Muscle of leg (tissue), 11 donors: ENCODE data around the gene TRIO. TPM values are rescaled to one million over a fixed set of nuclear protein-coding genes. Genes with fewer than 3 reads are reported as not detected.

Source experiments
- DNase-seq: peaks from one replicate; pipeline ENCODE4 v3.0.0; 2013
- H3K27ac ChIP-seq: one replicate; pipeline ENCODE4 v1.5.1; 2013; ENCODE audit warnings: mild to moderate bottlenecking, low read length, control low read depth
- H3K27me3 ChIP-seq: one replicate; pipeline ENCODE4 v1.6.1; 2013; ENCODE audit warnings: low read length; ENCODE audit not compliant: control insufficient read depth, insufficient read depth
- H3K36me3 ChIP-seq: one replicate; pipeline ENCODE4 v1.6.1; 2013; ENCODE audit warnings: low read length; ENCODE audit not compliant: control insufficient read depth, insufficient read depth
- H3K4me1 ChIP-seq: one replicate; pipeline ENCODE4 v1.6.1; 2013; ENCODE audit warnings: low read length; ENCODE audit not compliant: control insufficient read depth, insufficient read depth
- H3K4me3 ChIP-seq: one replicate; pipeline ENCODE4 v1.5.1; 2013; ENCODE audit warnings: low read length, control low read depth
- H3K9me3 ChIP-seq: replicated peaks from 2 replicates; pipeline ENCODE4 v1.6.1; 2013; ENCODE audit warnings: low read depth, low read length; ENCODE audit not compliant: control insufficient read depth
- WGBS: methylation state at CpG from one replicate; pipeline ENCODE4 v1.1.5; 2013; ENCODE audit warnings: missing lambda C conversion rate; ENCODE audit not compliant: insufficient coverage; 5-methylcytosine and 5-hydroxymethylcytosine counted together
- polyA plus RNA-seq, 8 donors: library from polyadenylated mRNA; unstranded; fragments of 120-200 nt; gene quantifications; one replicate each; pipeline versions ENCODE4 v1.2.1 to v1.2.3, GENCODE V29; 2013; ENCODE audit warnings: inconsistent platforms in 1 of 8, low replicate concordance in 1 of 8; ENCODE audit not compliant: insufficient read length in 8 of 8, insufficient read depth in 1 of 8
- total RNA-seq: library from RNA; stranded (reverse); fragments of 120-200 nt; gene quantifications from one replicate; pipeline ENCODE4 v1.2.4, GENCODE V29; 2013

The TRIO gene
- total and polyA plus RNA-seq, 9 donors, result 124 to 219 (median 168) TPM

DNA sequence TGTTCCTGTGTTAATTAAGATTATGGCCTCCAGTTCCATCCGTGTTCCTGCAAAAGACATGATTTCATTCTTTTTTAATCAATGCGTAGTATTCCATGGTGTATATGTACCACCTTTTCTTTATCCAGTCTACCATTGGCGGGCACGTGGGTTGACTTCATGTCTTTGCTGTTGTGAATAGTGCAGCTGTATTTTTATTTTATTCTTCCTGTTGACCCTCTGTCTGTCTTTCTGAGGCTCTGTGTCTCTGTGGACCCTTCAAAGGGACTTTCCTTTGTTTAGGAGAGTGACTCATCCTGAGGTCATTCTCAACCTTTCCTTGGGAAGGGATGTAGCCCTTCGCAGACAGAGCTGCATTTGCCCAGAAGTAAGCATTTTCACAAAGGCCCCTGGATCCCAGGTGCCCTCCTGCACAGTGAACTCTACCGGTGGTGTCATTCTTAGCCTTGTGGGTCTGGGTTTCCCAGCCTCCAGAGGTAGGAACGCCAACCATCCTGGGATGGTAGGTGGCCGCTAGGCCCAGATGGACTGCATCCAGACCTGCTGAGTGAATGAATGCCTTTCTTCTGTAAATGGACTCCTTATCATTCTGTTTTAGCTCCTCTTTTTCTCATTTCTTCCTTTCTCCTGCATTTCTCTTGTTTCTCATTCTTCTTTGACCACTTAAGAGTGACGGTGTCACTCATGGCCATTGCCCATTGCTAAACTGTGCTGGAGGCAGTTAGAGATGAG lies 22.4 kb downstream of the TRIO start:
- H3K9me3 ChIP-seq, result peaks cover 7% of the 10 kb centered on the region
- WGBS, result 90% methylated on average over 2 of the region's 9 CpGs
- peaks cover 20% of the 10 kb centered on the region for H3K4me1 ChIP-seq
- no peaks in the 10 kb centered on the region for H3K36me3 ChIP-seq
- no peak overlapping the region for H3K4me3 ChIP-seq
- H3K27me3 ChIP-seq, result no peaks in the 10 kb centered on the region
- no peak overlapping the region for H3K27ac ChIP-seq
- no peak for DNase-seq

DNA sequence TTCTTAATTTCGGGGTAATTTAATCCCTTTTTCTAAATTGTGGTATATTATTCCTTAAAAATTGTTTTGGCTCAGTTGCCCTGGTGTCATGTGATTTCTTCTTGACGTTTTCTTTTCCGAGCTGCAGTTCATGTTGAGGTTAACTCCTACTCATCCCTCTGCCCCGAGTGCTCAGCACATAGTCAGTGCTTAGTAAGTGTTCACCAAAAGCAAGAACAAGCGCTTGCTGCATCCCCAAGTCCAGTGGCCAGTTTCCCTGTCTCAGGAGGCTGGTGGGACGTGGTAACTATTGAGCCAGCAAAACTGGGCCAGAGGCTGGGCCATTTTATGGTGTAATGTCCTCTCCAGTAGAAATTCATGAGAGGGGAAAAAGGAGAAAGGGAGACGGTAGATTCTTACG lies 23.3 kb downstream of the TRIO start:
- WGBS, result 95% methylated on average over 3 of the region's 8 CpGs
- peaks cover 15% of the 10 kb centered on the region for H3K4me1 ChIP-seq

DNA sequence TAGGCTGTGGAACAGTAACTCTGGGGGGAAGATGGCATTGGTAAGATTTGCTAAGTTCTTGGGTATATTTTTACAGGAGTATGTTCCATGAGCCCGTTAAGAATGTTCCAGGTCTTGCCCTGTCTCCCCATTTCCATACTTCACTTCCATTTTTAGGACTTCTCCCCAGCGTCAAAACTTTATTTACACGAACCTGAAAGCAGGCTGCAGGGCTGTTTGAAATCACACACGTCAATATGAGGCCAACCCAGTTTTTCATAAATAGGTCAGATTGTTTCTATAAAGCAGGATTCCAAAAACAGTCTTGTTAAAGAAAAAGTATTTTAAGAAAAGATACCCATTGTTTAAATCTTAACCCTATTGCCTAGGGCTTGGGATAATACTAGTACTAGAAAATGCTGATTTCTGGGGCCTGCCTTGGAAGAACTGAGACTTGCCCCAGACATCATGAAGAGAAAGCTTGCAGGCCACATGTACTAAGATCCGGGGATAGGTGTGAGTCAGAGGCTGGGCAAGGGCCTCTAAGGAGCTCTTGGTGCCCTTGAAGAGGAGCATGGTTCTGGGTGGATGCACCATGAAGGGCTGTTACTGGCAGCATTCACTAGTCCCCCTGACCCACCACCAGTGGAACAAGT lies 24.2 kb downstream of the TRIO start:
- Histone ChIP-seq H3K9me3 (peaks cover 7% of the 10 kb centered on the region), H3K27me3 (no peaks in the 10 kb centered on the region), H3K27ac (no peak overlapping the region), H3K4me3 (no peak overlapping the region), H3K36me3 (no peaks in the 10 kb centered on the region), H3K4me1 (peaks cover 8% of the 10 kb centered on the region)
- DNase-seq, result no peak
- WGBS, result no CpG with 5 or more reads among the region's 5 CpGs

More for the DNA sequence above, 23.3 kb downstream of the TRIO start:
- DNase-seq, result no peak
- peaks cover 7% of the 10 kb centered on the region for H3K9me3 ChIP-seq
- H3K36me3 ChIP-seq, result no peaks in the 10 kb centered on the region
- H3K27me3 ChIP-seq, result no peaks in the 10 kb centered on the region
- no peak overlapping the region for H3K27ac ChIP-seq
- no peak overlapping the region for H3K4me3 ChIP-seq

DNA sequence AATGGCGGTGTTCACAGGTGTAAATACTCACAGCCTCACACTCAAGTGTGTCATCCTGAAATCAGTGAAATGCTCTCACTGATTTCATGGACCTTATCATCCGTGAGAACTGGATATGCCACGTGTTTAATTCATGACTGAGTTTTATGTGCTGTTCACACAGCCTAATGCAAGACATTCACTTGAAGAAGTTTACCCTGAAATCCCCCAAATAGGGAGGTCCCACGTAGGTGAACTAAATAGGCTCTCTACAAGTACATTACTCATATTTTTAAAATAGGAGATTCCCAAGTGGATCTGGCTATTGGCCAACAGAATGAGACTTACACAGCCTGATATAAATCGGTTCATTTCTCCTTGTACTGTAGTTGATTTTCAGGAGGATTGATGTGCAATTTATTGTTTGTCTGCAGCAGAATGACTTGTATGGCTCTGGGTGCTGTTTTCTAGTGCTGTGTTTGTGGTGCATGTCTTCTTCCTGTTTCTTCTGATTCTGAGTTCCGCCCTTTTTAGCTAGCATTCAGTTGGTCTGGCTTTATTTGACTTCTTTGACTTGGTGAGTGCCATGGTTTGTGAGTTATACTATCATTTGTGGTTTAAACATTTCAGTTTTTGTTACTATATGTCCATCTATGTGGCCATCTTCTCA lies 25.1 kb downstream of the TRIO start:
- no peaks in the 10 kb centered on the region for H3K36me3 ChIP-seq
- no peak overlapping the region for H3K27ac ChIP-seq
- WGBS, result 60% methylated on average over 2 of the region's 6 CpGs
- H3K27me3 ChIP-seq, result no peaks in the 10 kb centered on the region
- no peak for DNase-seq
- peaks cover 8% of the 10 kb centered on the region for H3K4me1 ChIP-seq
- no peak overlapping the region for H3K4me3 ChIP-seq
- H3K9me3 ChIP-seq, result peaks cover 7% of the 10 kb centered on the region

DNA sequence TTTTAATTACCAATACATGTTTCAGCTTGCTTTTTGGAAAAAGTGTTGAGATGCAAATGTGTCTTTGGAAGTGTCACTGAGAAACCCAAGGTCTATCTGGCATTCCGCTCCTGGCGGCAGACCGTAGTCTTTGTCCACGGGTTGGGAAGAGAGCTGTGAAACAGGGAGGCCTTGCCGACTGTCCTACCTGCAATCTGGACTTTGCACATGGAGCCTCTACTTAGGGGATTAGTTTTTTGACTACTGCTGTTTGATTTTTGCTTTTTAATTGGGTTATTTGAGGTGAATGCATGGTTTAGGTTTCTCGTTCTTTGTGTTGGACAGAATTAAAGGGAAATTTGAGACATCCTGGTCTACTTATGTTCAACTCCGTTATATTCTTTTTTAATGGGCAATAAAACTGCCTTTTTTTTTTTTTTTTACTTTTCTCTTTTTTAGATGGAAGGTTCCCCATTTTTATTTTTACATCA lies 25.7 kb downstream of the TRIO start:
- peaks cover 9% of the 10 kb centered on the region for H3K4me1 ChIP-seq

DNA sequence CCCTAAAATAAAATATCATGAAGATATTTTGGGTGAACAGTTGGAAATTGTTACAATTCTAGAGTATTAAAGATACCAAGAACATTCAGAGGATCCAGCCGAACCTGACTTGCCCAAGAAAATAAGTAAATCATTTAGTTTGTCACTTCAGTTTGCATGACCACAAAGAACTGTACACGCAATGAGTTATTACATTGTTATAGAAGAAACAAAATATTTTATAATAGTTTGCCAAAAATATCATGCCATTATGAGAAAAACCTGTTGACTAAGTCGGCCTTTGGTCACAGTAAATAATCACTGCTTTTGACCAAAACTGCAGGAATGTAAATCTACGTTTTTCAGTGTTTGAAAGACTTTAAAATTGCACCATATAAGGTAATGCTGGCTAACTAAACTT lies 27.9 kb downstream of the TRIO start:
- Histone ChIP-seq H3K36me3 (no peaks in the 10 kb centered on the region), H3K4me1 (peaks cover 12% of the 10 kb centered on the region), H3K4me3 (no peak overlapping the region), H3K27ac (no peak overlapping the region), H3K27me3 (no peaks in the 10 kb centered on the region), H3K9me3 (no peaks in the 10 kb centered on the region)
- no peak for DNase-seq
- WGBS, result no CpG with 5 or more reads among the region's 4 CpGs

More for the DNA sequence above, 25.7 kb downstream of the TRIO start:
- WGBS, result 87% methylated on average over 5 of the region's 7 CpGs
- Histone ChIP-seq H3K36me3 (no peaks in the 10 kb centered on the region), H3K9me3 (peaks cover 5% of the 10 kb centered on the region), H3K4me3 (no peak overlapping the region), H3K27ac (no peak overlapping the region), H3K27me3 (no peaks in the 10 kb centered on the region)
- no peak for DNase-seq

DNA sequence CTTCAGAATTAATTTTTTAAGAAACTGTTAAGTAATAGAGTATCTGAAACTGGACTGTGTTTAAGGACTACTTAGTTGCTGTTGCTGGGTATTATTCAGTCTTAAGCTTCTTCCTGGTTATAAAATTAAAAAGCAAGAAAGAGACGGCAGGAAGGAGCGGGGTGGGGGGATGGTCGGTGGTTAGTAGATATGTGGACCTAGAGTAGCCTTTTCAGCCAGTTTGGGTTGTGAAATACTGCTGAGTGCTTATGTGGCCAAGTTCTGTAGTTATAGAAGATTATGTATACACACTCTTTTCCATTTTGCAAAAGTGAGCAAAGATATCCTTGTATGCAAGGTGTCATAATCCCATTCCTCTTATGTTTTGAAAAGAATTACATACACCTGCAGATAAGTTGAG lies 28.5 kb downstream of the TRIO start:
- H3K4me1 ChIP-seq, result peaks cover 10% of the 10 kb centered on the region
- H3K27me3 ChIP-seq, result no peaks in the 10 kb centered on the region
- no peaks in the 10 kb centered on the region for H3K9me3 ChIP-seq
- WGBS, result no CpG with 5 or more reads among the region's 3 CpGs
- H3K4me3 ChIP-seq, result no peak overlapping the region
- DNase-seq, result no peak
- no peaks in the 10 kb centered on the region for H3K36me3 ChIP-seq
- no peak overlapping the region for H3K27ac ChIP-seq

DNA sequence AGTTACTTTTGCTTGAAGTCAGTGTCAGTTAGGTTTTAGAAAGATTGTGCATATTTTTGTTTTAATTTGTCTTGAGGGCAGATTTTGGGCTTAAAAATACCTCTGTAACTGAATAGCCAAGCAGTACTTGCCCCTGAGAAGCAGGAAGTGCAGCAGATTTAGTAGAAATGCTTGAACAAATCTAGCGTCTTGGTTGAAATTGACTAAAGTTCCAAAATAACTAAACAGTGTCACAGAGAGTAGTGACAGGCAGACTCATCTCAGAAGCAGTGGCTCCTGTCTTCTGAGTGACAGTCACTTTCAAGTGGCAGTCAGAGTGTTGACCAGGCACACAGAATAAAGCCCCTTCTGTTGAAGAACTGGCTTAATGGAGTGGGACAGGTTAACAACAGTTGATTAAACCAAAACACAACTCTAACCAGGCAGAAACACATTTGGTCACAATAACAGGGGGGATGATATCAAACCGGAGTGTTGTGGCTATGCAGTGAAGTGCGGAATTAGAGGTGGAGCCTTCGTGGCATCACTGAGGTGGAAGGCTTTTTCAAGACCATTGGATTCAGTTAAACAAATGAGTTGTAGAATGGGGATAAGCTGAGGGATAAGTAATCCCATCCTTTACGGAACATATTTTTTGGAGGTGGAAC lies 29.1 kb downstream of the TRIO start:
- no peak overlapping the region for H3K27ac ChIP-seq

DNA sequence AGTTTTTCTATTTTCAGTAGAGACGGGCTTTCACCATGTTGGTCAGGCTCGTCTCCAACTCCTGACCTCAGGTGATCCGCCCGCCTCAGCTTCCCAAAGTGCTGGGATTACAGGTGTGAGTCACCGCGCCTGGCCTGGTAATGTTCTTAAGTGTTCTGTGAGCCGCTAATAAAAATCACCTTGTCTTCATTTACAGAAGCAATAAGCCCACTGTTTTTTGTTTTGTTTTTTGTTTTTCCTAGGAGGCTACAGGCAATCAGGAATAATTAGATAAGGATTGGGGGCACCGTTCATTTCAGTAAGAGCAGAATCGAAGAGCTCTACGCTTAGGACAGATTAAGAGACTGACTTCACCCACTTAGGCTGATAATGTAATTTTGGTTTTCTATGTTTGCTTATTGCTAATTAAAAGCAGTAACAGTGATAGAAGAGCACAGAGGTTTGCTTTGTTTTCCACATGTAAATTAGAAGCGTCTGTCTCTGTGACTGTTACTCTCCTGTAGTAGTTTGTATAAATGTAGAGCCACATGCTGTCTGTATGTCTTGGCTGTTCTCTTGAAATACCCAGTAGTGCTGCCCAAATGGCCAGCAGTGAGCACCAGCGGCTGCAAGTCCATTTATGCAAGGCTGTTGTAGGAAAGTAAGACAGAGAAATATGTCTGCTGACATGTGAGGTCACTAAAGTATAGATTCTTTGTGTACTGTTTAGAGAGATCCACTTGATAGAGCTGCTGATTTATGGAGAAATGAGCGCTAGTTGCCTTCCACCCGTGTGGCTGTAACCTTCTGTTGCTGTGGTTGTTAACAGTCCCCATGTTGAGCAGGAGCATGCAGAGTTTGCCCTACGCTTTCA lies 30.5 kb downstream of the TRIO start:
- H3K9me3 ChIP-seq, result no peaks in the 10 kb centered on the region
- H3K27ac ChIP-seq, result peak overlapping the region; percentile 40
- no peaks in the 10 kb centered on the region for H3K36me3 ChIP-seq
- H3K27me3 ChIP-seq, result no peaks in the 10 kb centered on the region
- H3K4me1 ChIP-seq, result peaks cover 8% of the 10 kb centered on the region
- 77% methylated on average over 13 of the region's 15 CpGs for WGBS
- no peak for DNase-seq
- H3K4me3 ChIP-seq, result no peak overlapping the region

More for the DNA sequence above, 29.1 kb downstream of the TRIO start:
- Histone ChIP-seq H3K4me3 (no peak overlapping the region), H3K9me3 (no peaks in the 10 kb centered on the region), H3K27me3 (no peaks in the 10 kb centered on the region), H3K4me1 (peaks cover 10% of the 10 kb centered on the region), H3K36me3 (no peaks in the 10 kb centered on the region)
- WGBS, result 86% methylated on average over 4 of the region's 5 CpGs
- DNase-seq, result no peak
